Left ventricle myocardium inferior (tissue), 1 donor: ENCODE results near the gene PAGE2. TPM values are rescaled to one million over a fixed set of nuclear protein-coding genes. Genes with fewer than 3 reads are reported as not detected.
A peak's percentile ranks its signal among the peaks of the same experiment; 100 is the strongest.
"Not testable (repeated sequence)": the region's sequence is repeated elsewhere in the genome, so short reads cannot be mapped to it uniquely, and the experiment has no call there.

Experiments used
- DNase-seq: peaks from one replicate; pipeline ENCODE4 v3.0.0-alpha.2; 2020
- H3K27ac ChIP-seq: fragments of 200-600 bp; replicated peaks from 2 replicates; pipeline ENCODE4 v1.8.0; 2021
- H3K27me3 ChIP-seq: fragments of 200-600 bp; 2 replicates; pipeline ENCODE4 v1.8.0; 2021; ENCODE audit warnings: low read depth
- H3K36me3 ChIP-seq: fragments of 200-600 bp; 2 replicates; pipeline ENCODE4 v1.8.0; 2021
- H3K4me1 ChIP-seq: fragments of 200-600 bp; 2 replicates; pipeline ENCODE4 v1.8.0; 2021
- H3K4me3 ChIP-seq: fragments of 200-600 bp; 2 replicates; pipeline ENCODE4 v1.8.0; 2021; ENCODE audit warnings: mild to moderate bottlenecking, moderate library complexity
- H3K9me3 ChIP-seq: fragments of 200-600 bp; replicated peaks from 2 replicates; pipeline ENCODE4 v1.8.0; 2021
- intact Hi-C: fragments of 100-400 bp; cut with micrococcal nuclease; formaldehyde crosslinking; loops from one replicate; pipeline ENCODE4 v1.11.0; 2022
- long read RNA-seq: library from polyadenylated mRNA; unstranded; transcript quantifications from one replicate; pipeline ENCODE4 v2.0.0, GENCODE V29; 2021
- total RNA-seq: library from RNA; stranded (reverse); fragmentation: NEBNext Ultra II Directional; extraction: Animal tissue kit (Norgen Biotek cat#: 25700); gene quantifications from one replicate; pipeline ENCODE4 v1.2.1, GENCODE V29; 2021
- TF ChIP-seq, protein P1 (sequence below): fragments of 200-600 bp; IDR thresholded peaks from 2 replicates; pipeline ENCODE4 v1.8.0; 2021; ENCODE audit warnings: antibody characterized with exemption, mild to moderate bottlenecking, borderline replicate concordance
- donor health status: DM: no; HTN: yes; CAD: no; lungs with severe emphysema.

The PAGE2 gene, protein sequence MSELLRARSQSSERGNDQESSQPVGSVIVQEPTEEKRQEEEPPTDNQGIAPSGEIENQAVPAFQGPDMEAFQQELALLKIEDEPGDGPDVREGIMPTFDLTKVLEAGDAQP
- total RNA-seq = not detected
- long read RNA-seq = 0 reads

DNA sequence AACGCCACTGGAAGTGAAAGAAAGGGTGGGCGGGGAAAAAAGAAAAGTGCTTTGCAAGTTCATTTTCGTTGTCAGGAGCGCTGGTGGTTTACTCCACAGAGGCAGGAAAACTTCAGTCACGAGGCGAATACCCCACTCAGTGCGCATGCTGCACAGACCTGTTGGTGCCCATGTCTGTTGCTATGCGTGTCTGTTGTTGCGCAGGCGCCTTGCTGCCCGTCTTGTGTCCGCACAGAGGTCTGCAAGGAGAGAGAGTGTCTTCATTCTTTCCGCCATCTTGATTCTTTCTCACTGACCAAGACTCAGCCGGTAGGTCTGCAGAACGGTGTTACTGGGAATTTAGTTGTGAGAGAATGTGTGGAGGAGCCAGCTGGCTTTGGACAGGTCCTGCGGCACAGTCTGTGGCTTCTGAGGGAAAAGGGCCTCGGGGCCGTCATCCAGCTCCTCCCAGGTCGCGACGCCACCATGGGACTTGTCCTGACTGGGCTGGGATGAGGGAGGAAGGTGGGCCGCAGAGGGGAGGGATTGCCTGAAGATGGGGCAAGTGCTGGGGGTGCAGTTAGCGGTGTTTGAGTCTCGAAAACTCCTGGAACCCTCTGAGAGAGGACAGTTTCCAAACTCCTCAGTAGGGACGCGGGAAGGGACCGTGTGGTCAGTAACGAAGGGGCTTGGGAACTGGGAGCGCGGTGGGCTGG lies at the start of gene PAGE2:
Gene PAGE2 (plus strand): TSS at position 224 of the 695 bp plus-strand sequence. CDS start 1,003 bp downstream, outside the sequence.
- Histone ChIP-seq H3K4me1 (no peaks in the 10 kb centered on the region), H3K4me3 (no peak within 1 kb of the TSS), H3K27ac (no peak within 1 kb of the TSS), H3K36me3 (no peaks in the 10 kb centered on the region), H3K9me3 (no peaks in the 10 kb centered on the region), H3K27me3 (no peaks in the 10 kb centered on the region)
- TF ChIP-seq, protein P1, sequence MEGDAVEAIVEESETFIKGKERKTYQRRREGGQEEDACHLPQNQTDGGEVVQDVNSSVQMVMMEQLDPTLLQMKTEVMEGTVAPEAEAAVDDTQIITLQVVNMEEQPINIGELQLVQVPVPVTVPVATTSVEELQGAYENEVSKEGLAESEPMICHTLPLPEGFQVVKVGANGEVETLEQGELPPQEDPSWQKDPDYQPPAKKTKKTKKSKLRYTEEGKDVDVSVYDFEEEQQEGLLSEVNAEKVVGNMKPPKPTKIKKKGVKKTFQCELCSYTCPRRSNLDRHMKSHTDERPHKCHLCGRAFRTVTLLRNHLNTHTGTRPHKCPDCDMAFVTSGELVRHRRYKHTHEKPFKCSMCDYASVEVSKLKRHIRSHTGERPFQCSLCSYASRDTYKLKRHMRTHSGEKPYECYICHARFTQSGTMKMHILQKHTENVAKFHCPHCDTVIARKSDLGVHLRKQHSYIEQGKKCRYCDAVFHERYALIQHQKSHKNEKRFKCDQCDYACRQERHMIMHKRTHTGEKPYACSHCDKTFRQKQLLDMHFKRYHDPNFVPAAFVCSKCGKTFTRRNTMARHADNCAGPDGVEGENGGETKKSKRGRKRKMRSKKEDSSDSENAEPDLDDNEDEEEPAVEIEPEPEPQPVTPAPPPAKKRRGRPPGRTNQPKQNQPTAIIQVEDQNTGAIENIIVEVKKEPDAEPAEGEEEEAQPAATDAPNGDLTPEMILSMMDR = no peak
- intact Hi-C loops = no loop called here
- DNase-seq = no peak

DNA sequence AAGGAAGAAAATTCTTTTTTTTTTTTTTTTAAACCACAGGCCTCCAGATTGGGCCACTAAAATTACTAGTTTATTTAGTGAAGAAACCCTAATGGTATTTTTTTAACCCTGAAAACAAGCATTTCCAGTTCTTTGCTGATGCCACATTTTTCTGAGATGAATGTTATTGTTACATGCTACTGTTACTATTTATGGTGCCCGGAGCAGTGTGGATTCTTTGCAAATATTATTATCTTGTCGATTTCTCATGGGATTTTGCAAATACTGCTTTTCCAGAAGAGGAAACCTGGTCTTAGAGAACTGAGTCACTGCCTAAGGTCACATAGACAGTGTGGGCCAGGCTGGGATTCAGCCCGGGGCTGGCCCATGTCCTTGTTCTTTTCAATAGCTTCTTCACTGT lies 49.3 kb upstream of the PAGE2 start:
- TF ChIP-seq, protein P1 = no peak
- Histone ChIP-seq H3K4me3 (no peak overlapping the region), H3K9me3 (no peaks in the 10 kb centered on the region), H3K36me3 (no peaks in the 10 kb centered on the region), H3K27me3 (no peaks in the 10 kb centered on the region), H3K4me1 (no peaks in the 10 kb centered on the region), H3K27ac (no peak overlapping the region)
- intact Hi-C loops = no loop called here
- no peak for DNase-seq

DNA sequence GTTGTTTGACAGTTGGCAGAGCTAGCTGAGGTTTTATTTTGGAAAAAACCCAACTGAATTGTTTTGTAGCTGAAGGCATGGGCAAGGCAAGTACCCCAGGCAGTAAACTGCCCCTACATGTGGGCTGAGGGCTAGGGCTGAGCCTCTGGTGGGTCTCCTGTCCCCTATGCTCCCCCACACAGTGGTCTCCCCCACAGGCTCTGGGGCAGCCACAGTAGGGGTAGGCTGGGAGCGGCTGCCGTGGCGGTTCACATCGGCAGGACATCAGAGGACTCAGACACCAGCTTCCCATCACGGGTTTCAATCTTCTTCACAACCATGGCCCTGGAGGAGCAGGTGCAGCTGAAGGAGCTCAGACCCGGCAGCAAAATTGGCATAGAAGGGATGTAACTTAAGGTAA lies 47.3 kb upstream of the PAGE2 start:
- intact Hi-C loops = no loop called here

DNA sequence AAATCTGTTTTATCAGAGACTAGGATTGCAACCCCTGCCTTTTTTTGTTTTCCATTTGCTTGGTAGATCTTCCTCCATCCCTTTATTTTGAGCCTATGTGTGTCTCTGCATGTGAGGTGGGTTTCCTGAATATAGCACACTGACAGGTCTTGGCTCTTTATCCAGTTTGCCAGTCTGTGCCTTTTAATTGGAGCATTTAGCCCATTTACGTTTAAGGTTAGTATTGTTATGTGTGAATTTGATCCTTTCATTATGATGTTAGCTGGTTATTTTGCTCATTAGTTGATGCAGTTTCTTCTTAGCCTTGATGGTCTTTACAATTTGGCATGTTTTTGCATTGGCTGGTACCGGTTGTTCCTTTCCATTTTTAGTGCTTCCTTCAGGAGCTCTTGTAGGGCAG lies 38.2 kb upstream of the PAGE2 start:
- intact Hi-C loops = loop anchor here (10.0 kb wide), 1 partner anchor 156 kb away; no protein-coding TSS in a partner anchor
- H3K36me3 ChIP-seq, H3K27me3 ChIP-seq, H3K9me3 ChIP-seq, H3K4me1 ChIP-seq, H3K27ac ChIP-seq, H3K4me3 ChIP-seq, DNase-seq: not testable (repeated sequence)

More for the DNA sequence above, 47.3 kb upstream of the PAGE2 start:
- Histone ChIP-seq H3K27me3 (no peaks in the 10 kb centered on the region), H3K36me3 (no peaks in the 10 kb centered on the region), H3K4me1 (no peaks in the 10 kb centered on the region), H3K9me3 (no peaks in the 10 kb centered on the region), H3K4me3 (no peak overlapping the region), H3K27ac (no peak overlapping the region)
- DNase-seq = no peak
- TF ChIP-seq, protein P1 = no peak

DNA sequence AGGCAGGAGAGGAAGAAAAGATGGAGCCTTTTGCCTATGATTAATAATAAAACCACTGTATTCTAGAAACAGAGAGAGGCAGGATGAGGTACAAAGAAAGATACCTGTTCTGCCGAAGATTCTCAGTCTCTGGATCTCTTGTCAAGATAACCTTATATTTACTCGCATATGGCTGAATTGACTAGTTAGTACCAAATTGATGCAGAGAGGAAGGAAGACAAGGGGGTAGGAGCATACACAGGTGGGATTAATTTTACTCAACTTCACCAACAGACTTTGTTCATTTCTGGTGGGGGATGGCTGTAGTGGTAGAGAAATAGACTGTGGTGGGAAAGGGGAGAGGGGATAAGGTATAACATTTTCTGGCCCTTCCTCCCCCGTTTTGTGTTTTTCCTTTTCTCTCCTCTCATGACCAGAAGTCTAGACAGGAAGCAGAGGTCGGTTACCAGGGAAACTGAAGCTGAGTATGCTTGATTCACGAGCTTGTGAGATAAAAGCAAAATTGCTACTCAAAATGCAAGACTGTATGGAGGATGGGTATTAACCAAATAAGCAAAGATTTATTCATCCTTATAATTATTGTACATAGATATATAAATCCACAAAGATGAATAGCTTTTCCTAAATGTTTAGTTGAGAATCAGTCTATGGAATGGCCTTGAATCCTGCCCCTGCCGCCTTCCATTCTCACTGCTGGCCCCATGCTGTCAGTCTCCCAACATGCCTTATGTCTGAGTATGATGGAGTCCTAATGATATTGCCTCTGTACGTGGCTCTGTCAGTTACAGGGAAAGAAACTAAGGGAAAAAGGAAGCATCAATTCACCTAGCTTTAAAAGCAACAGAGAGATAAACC lies 31.8 kb upstream of the PAGE2 start:
- peak overlapping the region; percentile 36 for H3K4me3 ChIP-seq
- no peaks in the 10 kb centered on the region for H3K27me3 ChIP-seq
- intact Hi-C loops = loop anchor here (10.0 kb wide), 1 partner anchor 162 kb away; no protein-coding TSS in a partner anchor
- no peaks in the 10 kb centered on the region for H3K36me3 ChIP-seq
- no peak for DNase-seq
- no peaks in the 10 kb centered on the region for H3K4me1 ChIP-seq
- H3K27ac ChIP-seq = no peak overlapping the region
- TF ChIP-seq, protein P1 = no peak
- no peaks in the 10 kb centered on the region for H3K9me3 ChIP-seq
